OCI-LY7 (cell line): ENCODE measurements around the gene PKHD1.

Experiments used
- EZH2phosphoT487 ChIP-seq: fragments of 200-600 bp; sonication (generic); IDR thresholded peaks from 2 replicates; pipeline ENCODE4 v1.6.1; 2018; ENCODE audit warnings: low read depth, borderline replicate concordance, mild to moderate bottlenecking, mixed run types, antibody characterized with exemption, low read length, moderate library complexity, mixed read lengths
- TF ChIP-seq, protein P1 (sequence below): fragments of 200-600 bp; sonication (generic); conservative IDR thresholded peaks from 2 replicates; pipeline ENCODE4 v1.5.1; 2014; ENCODE audit warnings: mild to moderate bottlenecking, antibody characterized with exemption, low read length, moderate library complexity, mixed read lengths

DNA sequence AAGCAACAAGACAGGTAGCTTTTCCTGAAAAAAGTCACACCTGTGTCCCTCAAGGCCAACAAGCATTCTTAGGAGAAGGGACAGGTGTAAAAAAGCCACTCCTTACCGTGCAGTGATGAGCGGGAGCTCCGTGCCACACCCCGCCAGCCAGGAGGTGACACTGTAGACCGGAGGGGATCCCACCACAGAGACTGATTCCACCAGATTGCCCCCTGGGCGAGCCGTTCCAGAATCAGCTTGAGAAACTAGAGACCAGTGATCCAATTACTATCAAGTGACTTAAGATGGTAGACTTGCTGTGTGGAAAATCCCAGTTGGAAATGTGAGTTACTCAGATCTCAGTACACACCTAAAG lies 37.4 kb downstream of the PKHD1 start:
- TF ChIP-seq, protein P1, sequence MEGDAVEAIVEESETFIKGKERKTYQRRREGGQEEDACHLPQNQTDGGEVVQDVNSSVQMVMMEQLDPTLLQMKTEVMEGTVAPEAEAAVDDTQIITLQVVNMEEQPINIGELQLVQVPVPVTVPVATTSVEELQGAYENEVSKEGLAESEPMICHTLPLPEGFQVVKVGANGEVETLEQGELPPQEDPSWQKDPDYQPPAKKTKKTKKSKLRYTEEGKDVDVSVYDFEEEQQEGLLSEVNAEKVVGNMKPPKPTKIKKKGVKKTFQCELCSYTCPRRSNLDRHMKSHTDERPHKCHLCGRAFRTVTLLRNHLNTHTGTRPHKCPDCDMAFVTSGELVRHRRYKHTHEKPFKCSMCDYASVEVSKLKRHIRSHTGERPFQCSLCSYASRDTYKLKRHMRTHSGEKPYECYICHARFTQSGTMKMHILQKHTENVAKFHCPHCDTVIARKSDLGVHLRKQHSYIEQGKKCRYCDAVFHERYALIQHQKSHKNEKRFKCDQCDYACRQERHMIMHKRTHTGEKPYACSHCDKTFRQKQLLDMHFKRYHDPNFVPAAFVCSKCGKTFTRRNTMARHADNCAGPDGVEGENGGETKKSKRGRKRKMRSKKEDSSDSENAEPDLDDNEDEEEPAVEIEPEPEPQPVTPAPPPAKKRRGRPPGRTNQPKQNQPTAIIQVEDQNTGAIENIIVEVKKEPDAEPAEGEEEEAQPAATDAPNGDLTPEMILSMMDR = no peak
- TF ChIP-seq EZH2phosphoT487 = no peak
